ENCODE measurements around the gene WWOX.

The WWOX gene

GRCh38 chr16:78402833-78403232 lies 303.4 kb downstream of the WWOX start:
- no peak for DNase-seq (ENCODE audit: low spot score)

GRCh38 chr16:78405040-78405439 lies 305.6 kb downstream of the WWOX start:
- no peak for DNase-seq (ENCODE audit: low spot score)

- DNase-seq (ENCODE audit: low spot score), result no peak
These were observed 306.4 kb downstream of the WWOX start for GRCh38 chr16:78405833-78406232.

GRCh38 chr16:78407191-78407590 lies 307.7 kb downstream of the WWOX start:
- DNase-seq (ENCODE audit: low spot score), result no peak

- DNase-seq (ENCODE audit: low spot score), result no peak
These were observed 314.2 kb downstream of the WWOX start for GRCh38 chr16:78413651-78414050.

- no peak for DNase-seq (ENCODE audit: low spot score)
These were observed 315.6 kb downstream of the WWOX start for GRCh38 chr16:78415013-78415412.

GRCh38 chr16:78415669-78416068 lies 316.2 kb downstream of the WWOX start:
- DNase-seq (ENCODE audit: low spot score), result no peak

GRCh38 chr16:78416400-78416799 lies 316.9 kb downstream of the WWOX start:
- no peak for DNase-seq (ENCODE audit: low spot score)

GRCh38 chr16:78421181-78421708 lies 321.8 kb downstream of the WWOX start:
- no peak for DNase-seq (ENCODE audit: low spot score)

- DNase-seq (ENCODE audit: low spot score), result no peak
These were observed 325.8 kb downstream of the WWOX start for GRCh38 chr16:78425281-78425680.

- no peak for DNase-seq (ENCODE audit: low spot score)
These were observed 326.5 kb downstream of the WWOX start for GRCh38 chr16:78425891-78426510.

GRCh38 chr16:78428193-78428592 lies 328.7 kb downstream of the WWOX start:
- no peak for DNase-seq (ENCODE audit: low spot score)

GRCh38 chr16:78430281-78430680 lies 330.8 kb downstream of the WWOX start:
- DNase-seq (ENCODE audit: low spot score), result no peak

GRCh38 chr16:78431004-78431670 lies 331.7 kb downstream of the WWOX start:
- DNase-seq (ENCODE audit: low spot score), result no peak

- DNase-seq (ENCODE audit: low spot score), result no peak
These were observed 332.2 kb downstream of the WWOX start for GRCh38 chr16:78431701-78432100.

- DNase-seq (ENCODE audit: low spot score), result no peak
These were observed 333.0 kb downstream of the WWOX start for GRCh38 chr16:78432451-78432850.

GRCh38 chr16:78433116-78433515 lies 333.7 kb downstream of the WWOX start:
- DNase-seq (ENCODE audit: low spot score), result no peak

- DNase-seq (ENCODE audit: low spot score), result no peak
These were observed 334.9 kb downstream of the WWOX start for GRCh38 chr16:78434401-78434800.

GRCh38 chr16:78435260-78435659 lies 335.8 kb downstream of the WWOX start:
- DNase-seq (ENCODE audit: low spot score), result no peak

GRCh38 chr16:78436023-78436422 lies 336.6 kb downstream of the WWOX start:
- DNase-seq (ENCODE audit: low spot score), result no peak

- DNase-seq (ENCODE audit: low spot score), result no peak
These were observed 337.4 kb downstream of the WWOX start for GRCh38 chr16:78436846-78437245.

GRCh38 chr16:78437352-78437968 lies 338.0 kb downstream of the WWOX start:
- DNase-seq (ENCODE audit: low spot score), result peak; percentile 32

- no peak for DNase-seq (ENCODE audit: low spot score)
These were observed 338.8 kb downstream of the WWOX start for GRCh38 chr16:78438219-78438618.

Data from RKO (cell line).